ENCODE data around the gene FLYWCH2. TPM values are rescaled to one million over a fixed set of nuclear protein-coding genes. Genes with fewer than 3 reads are reported as not detected.

Gene FLYWCH2
- total and polyA plus RNA-seq, 2 of the 8 experiments (the other 6 are each of a cell fraction or from before 2014, with no cell fraction given) = 16.4 to 30.7 TPM

DNA sequence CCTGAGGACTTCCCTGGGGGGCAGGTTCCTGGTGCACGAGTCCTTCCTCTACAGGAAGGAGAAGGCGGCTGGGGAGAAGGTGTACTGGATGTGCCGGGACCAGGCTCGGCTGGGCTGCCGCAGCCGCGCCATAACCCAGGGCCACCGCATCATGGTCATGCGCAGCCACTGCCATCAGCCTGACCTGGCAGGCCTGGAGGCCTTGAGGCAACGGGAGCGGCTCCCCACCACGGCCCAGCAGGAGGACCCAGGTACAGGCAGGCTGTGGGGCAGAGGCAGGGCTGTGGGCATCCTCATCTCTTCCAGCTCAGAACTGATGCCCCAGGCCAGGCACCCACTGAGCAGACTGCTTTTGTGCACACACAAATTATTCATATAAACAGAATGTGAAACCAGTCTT lies 55.2 kb downstream of the FLYWCH2 start:
- no peak overlapping the region for H2BK15ac ChIP-seq (ENCODE audit: low read length)
- no peaks in the 10 kb centered on the region for H3K23me2 ChIP-seq (ENCODE audit: low read depth, low read length)
- H4K91ac ChIP-seq (replicated peaks; ENCODE audit: insufficient read length, low read length) = no peak overlapping the region
- H2AK5ac ChIP-seq (ENCODE audit: low read depth, low read length) = no peak overlapping the region
- DNase-seq (ENCODE audit: low read depth in 1 of 2, low spot score in 2 of 2) (no peak), FAIRE-seq (no peak)
- WGBS, 2 experiments (ENCODE audit: extremely low coverage in 1 of 2, insufficient coverage in 1 of 2, insufficient read length in 1 of 2, insufficient replicate concordance in 2 of 2, low coverage in 1 of 2, low lambda C conversion rate in 2 of 2, missing lambda C conversion rate in 1 of 2) = 93% methylated on average over 7 of the region's 12 CpGs; no CpG with 5 or more reads in 1 of the 2 experiments
- no peaks in the 10 kb centered on the region; the same call in 1 of the 2 replicates for H3K79me1 ChIP-seq (ENCODE audit: low read depth, low read length)
- H3K27ac ChIP-seq (ENCODE audit: low read depth, low read length) = no peak overlapping the region
- H3K23ac ChIP-seq (ENCODE audit: insufficient read length) = no peak overlapping the region
- H2BK120ac ChIP-seq (replicated peaks; ENCODE audit: low read depth, low read length) = no peak overlapping the region
- H2BK5ac ChIP-seq (ENCODE audit: low read depth, low read length) = no peak overlapping the region
- H3K18ac ChIP-seq (ENCODE audit: extremely low read depth, low read length) = no peak overlapping the region
- no peaks in the 10 kb centered on the region; a peak in 1 of 7 replicates for H3K4me1 ChIP-seq (replicated peaks in 1 of 4; ENCODE audit: control insufficient read depth in 3 of 4, insufficient read depth in 4 of 4, low read length in 3 of 4)
- H3K27me3 ChIP-seq (replicated peaks in 1 of 4; ENCODE audit: control insufficient read depth in 3 of 4, extremely low read depth in 1 of 4, insufficient read depth in 3 of 4, low read length in 3 of 4) = no peaks in the 10 kb centered on the region
- no peak overlapping the region for H3K56ac ChIP-seq (replicated peaks; ENCODE audit: insufficient read length, low read depth, low read length)
- H2BK12ac ChIP-seq (ENCODE audit: low read depth, low read length) = no peak overlapping the region
- no peak for TF ChIP-seq JUND (IDR thresholded peaks at IDR 0.05; ENCODE audit: low read length)
- TF ChIP-seq TBP (IDR thresholded peaks at IDR 0.05; ENCODE audit: low read depth, low read length) = no peak
- H2AFZ ChIP-seq (ENCODE audit: low read length) = no peak overlapping the region
- no peak overlapping the region for H3K4me2 ChIP-seq (ENCODE audit: insufficient read depth in 1 of 2, low read depth in 2 of 2, low read length in 2 of 2)
- H4K5ac ChIP-seq (ENCODE audit: insufficient read length, low read depth, low read length) = no peak overlapping the region
- H3K4ac ChIP-seq (replicated peaks; ENCODE audit: insufficient read length, low read depth, low read length) = no peak overlapping the region
- CTCF ChIA-PET (ENCODE audit: partially characterized antibody) = no interaction called here
- H3K9ac ChIP-seq (replicated peaks in 1 of 4; ENCODE audit: extremely low read depth in 1 of 4, low read depth in 3 of 4, low read length in 3 of 4) = no peak overlapping the region
- H3K14ac ChIP-seq (ENCODE audit: insufficient read length) = no peak overlapping the region
- H3K4me3 ChIP-seq (ENCODE audit: extremely low read depth in 1 of 4, insufficient read depth in 2 of 4, low read depth in 3 of 4, low read length in 4 of 4) = no peak overlapping the region
- peaks cover 0 to 15% (median 6%) of the 10 kb centered on the region in 4 experiments; a peak in 4 of 8 replicates for H3K36me3 ChIP-seq (ENCODE audit: control insufficient read depth in 2 of 4, insufficient read depth in 4 of 4, low read length in 3 of 4)
- POLR2A ChIA-PET (ENCODE audit: partially characterized antibody) = no interaction called here
- H4K20me1 ChIP-seq (replicated peaks in 1 of 2; ENCODE audit: control insufficient read depth in 1 of 2, insufficient read depth in 2 of 2, low read length in 2 of 2) = no peaks in the 10 kb centered on the region
- no peak overlapping the region for H2BK20ac ChIP-seq (ENCODE audit: low read length)
- no peak overlapping the region for H4K8ac ChIP-seq (ENCODE audit: extremely low read depth, insufficient read depth, low read length)
- no peaks in the 10 kb centered on the region for H3K79me2 ChIP-seq (ENCODE audit: control insufficient read depth in 1 of 2, insufficient read depth in 2 of 2, low read length in 2 of 2)
- no peaks in the 10 kb centered on the region for H3K9me3 ChIP-seq (ENCODE audit: insufficient read depth in 2 of 2, low read depth in 1 of 2, low read length in 1 of 2)
